Testis (tissue), 2 donors: Measurements from ENCODE around the gene CLSTN1.

ENCODE experiments used
- POLR2A ChIP-seq: fragments of 450-650 bp; IDR thresholded peaks from one replicate; pipeline ENCODE4 v1.6.1; 2017; ENCODE audit warnings: antibody characterized with exemption, mild to moderate bottlenecking, moderate library complexity
- TF ChIP-seq, protein P1 (sequence below), 3 experiments: fragments of 450-650 bp in 2 of 3; fragments of 200-600 bp in 1 of 3; sonication (generic) in 1 of 3; IDR thresholded peaks; one replicate each; pipeline ENCODE4 v1.5.1; 2016 to 2019; ENCODE audit warnings: antibody characterized with exemption in 3 of 3, mild to moderate bottlenecking in 2 of 3, moderate library complexity in 1 of 3

GRCh38 chr1:9716404-9717192 lies 107.2 kb downstream of the CLSTN1 start:
- TF ChIP-seq, protein P1, sequence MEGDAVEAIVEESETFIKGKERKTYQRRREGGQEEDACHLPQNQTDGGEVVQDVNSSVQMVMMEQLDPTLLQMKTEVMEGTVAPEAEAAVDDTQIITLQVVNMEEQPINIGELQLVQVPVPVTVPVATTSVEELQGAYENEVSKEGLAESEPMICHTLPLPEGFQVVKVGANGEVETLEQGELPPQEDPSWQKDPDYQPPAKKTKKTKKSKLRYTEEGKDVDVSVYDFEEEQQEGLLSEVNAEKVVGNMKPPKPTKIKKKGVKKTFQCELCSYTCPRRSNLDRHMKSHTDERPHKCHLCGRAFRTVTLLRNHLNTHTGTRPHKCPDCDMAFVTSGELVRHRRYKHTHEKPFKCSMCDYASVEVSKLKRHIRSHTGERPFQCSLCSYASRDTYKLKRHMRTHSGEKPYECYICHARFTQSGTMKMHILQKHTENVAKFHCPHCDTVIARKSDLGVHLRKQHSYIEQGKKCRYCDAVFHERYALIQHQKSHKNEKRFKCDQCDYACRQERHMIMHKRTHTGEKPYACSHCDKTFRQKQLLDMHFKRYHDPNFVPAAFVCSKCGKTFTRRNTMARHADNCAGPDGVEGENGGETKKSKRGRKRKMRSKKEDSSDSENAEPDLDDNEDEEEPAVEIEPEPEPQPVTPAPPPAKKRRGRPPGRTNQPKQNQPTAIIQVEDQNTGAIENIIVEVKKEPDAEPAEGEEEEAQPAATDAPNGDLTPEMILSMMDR (IDR thresholded peaks at IDR 0.05) = no peak
- no peak for TF ChIP-seq POLR2A
